SK-N-SH treated with all-trans-retinoic acid at 6 μM for 48 hours (cell line): ENCODE data around the gene ACTR1A.
"Not testable (repeated sequence)": the region's sequence is repeated elsewhere in the genome, so short reads cannot be mapped to it uniquely, and the experiment has no call there.

Experiments
- ATAC-seq: fragments of 200-7000 bp; cut with Tn5 transposase; 3 replicates; pipeline ENCODE4 v1.9.1; 2020; ENCODE audit warnings: mild to moderate bottlenecking, moderate library complexity
- ARNTL ChIP-seq: fragments of 450-650 bp; formaldehyde crosslinking; IDR thresholded peaks from 2 replicates; pipeline ENCODE4 v1.5.0; 2020; ENCODE audit warnings: low read depth, mild to moderate bottlenecking, moderate library complexity, borderline replicate concordance
- BACH2 ChIP-seq: fragments of 250-450 bp; sonication (Bioruptor Pico); IDR thresholded peaks from 2 replicates; pipeline ENCODE4 v1.9.0; 2021; ENCODE audit warnings: mild to moderate bottlenecking, borderline replicate concordance
- CSDC2 ChIP-seq: fragments of 250-450 bp; sonication (Bioruptor Pico); IDR thresholded peaks from 2 replicates; pipeline ENCODE4 v1.5.0; 2020; ENCODE audit warnings: mild to moderate bottlenecking, moderate library complexity
- CSRNP3 ChIP-seq: fragments of 250-450 bp; sonication (Bioruptor Pico); IDR thresholded peaks from 2 replicates; pipeline ENCODE4 v1.5.1; 2021; ENCODE audit warnings: mild to moderate bottlenecking, moderate library complexity
- ESRRG ChIP-seq: fragments of 250-450 bp; sonication (Bioruptor Pico); IDR thresholded peaks from 2 replicates; pipeline ENCODE4 v1.6.1; 2021; ENCODE audit warnings: mild to moderate bottlenecking
- GLIS3 ChIP-seq: fragments of 250-450 bp; sonication (Bioruptor Pico); IDR thresholded peaks from 2 replicates; pipeline ENCODE4 v1.5.0; 2020; ENCODE audit warnings: mild to moderate bottlenecking, moderate library complexity
- ISL1 ChIP-seq: fragments of 250-450 bp; sonication (Bioruptor Pico); IDR thresholded peaks from 2 replicates; pipeline ENCODE4 v2.1.2; 2022; ENCODE audit warnings: mild to moderate bottlenecking, moderate library complexity
- OSR1 ChIP-seq: fragments of 250-450 bp; sonication (Bioruptor Pico); IDR thresholded peaks from 2 replicates; pipeline ENCODE4 v1.8.0; 2022; ENCODE audit warnings: moderate library complexity, mild to moderate bottlenecking, inconsistent platforms
- POU6F1 ChIP-seq: fragments of 250-450 bp; sonication (Bioruptor Pico); IDR thresholded peaks from 2 replicates; pipeline ENCODE4 v1.8.0; 2021; ENCODE audit warnings: low read depth, mild to moderate bottlenecking, moderate library complexity, borderline replicate concordance
- RARB ChIP-seq: fragments of 250-450 bp; sonication (Bioruptor Pico); IDR thresholded peaks from 2 replicates; pipeline ENCODE4 v1.8.0; 2021; ENCODE audit warnings: mild to moderate bottlenecking, moderate library complexity
- TCF4 ChIP-seq: fragments of 250-450 bp; sonication (Bioruptor Pico); IDR thresholded peaks from 2 replicates; pipeline ENCODE4 v1.8.0; 2021; ENCODE audit warnings: mild to moderate bottlenecking, moderate library complexity, borderline replicate concordance
- TSHZ2 ChIP-seq: fragments of 250-450 bp; sonication (Bioruptor Pico); IDR thresholded peaks from 2 replicates; pipeline ENCODE4 v1.5.0; 2020; ENCODE audit warnings: mild to moderate bottlenecking, moderate library complexity
- ZC3H10 ChIP-seq: fragments of 250-450 bp; sonication (Bioruptor Pico); IDR thresholded peaks from 2 replicates; pipeline ENCODE4 v1.5.1; 2021; ENCODE audit warnings: mild to moderate bottlenecking, moderate library complexity
- ZFP3 ChIP-seq: fragments of 250-450 bp; sonication (Bioruptor Pico); IDR thresholded peaks from 2 replicates; pipeline ENCODE4 v1.5.0; 2020; ENCODE audit warnings: mild to moderate bottlenecking, moderate library complexity
- ZFP30 ChIP-seq: fragments of 450-650 bp; formaldehyde crosslinking; IDR thresholded peaks from 2 replicates; pipeline ENCODE4 v1.5.0; 2022; ENCODE audit warnings: mild to moderate bottlenecking, moderate library complexity
- ZNF565 ChIP-seq: fragments of 450-650 bp; formaldehyde crosslinking; conservative IDR thresholded peaks from 2 replicates; pipeline ENCODE4 v1.5.0; 2020; ENCODE audit warnings: low read depth, mild to moderate bottlenecking, moderate library complexity
- ZNF70 ChIP-seq: fragments of 450-650 bp; formaldehyde crosslinking; IDR thresholded peaks from 2 replicates; pipeline ENCODE4 v1.5.0; 2020; ENCODE audit warnings: mild to moderate bottlenecking, moderate library complexity
- ZNF8 ChIP-seq: fragments of 450-650 bp; formaldehyde crosslinking; IDR thresholded peaks from 2 replicates; pipeline ENCODE4 v1.5.0; 2020; ENCODE audit warnings: mild to moderate bottlenecking, moderate library complexity

ACTR1A gene

GRCh38 chr10:102501201-102502028 is 1.1 kb downstream of the ACTR1A start:
- TF ChIP-seq ZNF70 (CRISPR knock-in tag) (no peak), CSRNP3 (no peak), CSDC2 (CRISPR knock-in tag) (no peak), POU6F1 (no peak), OSR1 (CRISPR knock-in tag) (no peak), ESRRG (CRISPR knock-in tag) (no peak), ARNTL (CRISPR knock-in tag) (no peak), TSHZ2 (CRISPR knock-in tag) (no peak), ZNF8 (CRISPR knock-in tag) (no peak), ISL1 (CRISPR knock-in tag) (no peak), ZFP3 (no peak), GLIS3 (no peak), RARB (CRISPR knock-in tag) (no peak), BACH2 (CRISPR knock-in tag) (no peak), ZNF565 (CRISPR knock-in tag) (no peak), TCF4 (CRISPR knock-in tag) (no peak), ZC3H10 (CRISPR knock-in tag) (no peak)
- TF ChIP-seq, all 23 proteins: peak for 0
- no peak for ATAC-seq

- ATAC-seq = not testable (repeated sequence)
Measured at GRCh38 chr10:102500686-102501085, 1.8 kb downstream of the ACTR1A start.

- ATAC-seq = no peak
- TF ChIP-seq TCF4 (CRISPR knock-in tag) = no peak
- no peak for TF ChIP-seq TSHZ2 (CRISPR knock-in tag)
- TF ChIP-seq ZFP30 (CRISPR knock-in tag) = no peak
- no peak for TF ChIP-seq CSDC2 (CRISPR knock-in tag)
- TF ChIP-seq CSRNP3 = no peak
Measured at GRCh38 chr10:102499356-102499755, 3.2 kb downstream of the ACTR1A start.
